ENCODE results near the gene ARID1B. TPM values are rescaled to one million over a fixed set of nuclear protein-coding genes. Genes with fewer than 3 reads are reported as not detected.

ARID1B gene
- total and polyA plus RNA-seq, 2 of the 13 experiments (the other 11 are each of a cell fraction or from before 2014, with no cell fraction given): 20.1 to 32.6 TPM

DNA sequence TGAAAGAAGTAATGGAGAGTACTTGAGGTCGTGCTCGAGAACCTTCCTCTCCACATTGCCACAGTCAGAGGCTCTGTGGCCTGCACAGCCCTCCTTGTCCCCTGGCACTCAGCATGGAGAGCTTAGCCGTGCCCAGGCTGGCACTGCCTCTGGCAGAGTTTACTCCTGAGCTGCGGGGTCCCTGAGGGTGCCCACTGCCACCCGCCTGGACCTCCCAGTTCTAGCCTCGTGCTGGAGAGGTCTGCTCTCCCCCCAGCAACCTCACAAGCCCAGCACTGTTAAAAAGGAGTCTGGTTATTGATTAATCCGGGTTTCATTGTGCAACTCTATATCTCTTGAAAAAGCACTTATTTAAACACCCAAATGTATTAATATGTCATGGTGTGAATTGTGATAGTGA lies 319.3 kb downstream of the ARID1B start (continued):
- TF ChIP-seq PRMT3 (CRISPR knock-in tag; IDR thresholded peaks at IDR 0.05; ENCODE audit: borderline replicate concordance, low read depth) (no peak), CHD4 (IDR thresholded peaks at IDR 0.05; ENCODE audit: borderline replicate concordance, low read length) (no peak), MYC (CRISPR knock-in tag; IDR thresholded peaks at IDR 0.05; ENCODE audit: borderline replicate concordance) (peak; percentile 45; the same call in 1 of the 2 replicates), TRIM24 (CRISPR knock-in tag; IDR thresholded peaks at IDR 0.05) (no peak), ZNF354B (CRISPR knock-in tag; IDR thresholded peaks at IDR 0.05) (no peak), NONO (IDR thresholded peaks at IDR 0.05) (no peak), NONO (CRISPR knock-in tag; conservative IDR thresholded peaks at IDR 0.05) (no peak), KAT7 (CRISPR knock-in tag; IDR thresholded peaks at IDR 0.05; ENCODE audit: borderline replicate concordance) (no peak), RCOR2 (CRISPR knock-in tag; IDR thresholded peaks at IDR 0.05) (no peak), NFKB2 (CRISPR knock-in tag; IDR thresholded peaks at IDR 0.05; ENCODE audit: borderline replicate concordance) (peak; percentile 37; the same call in 1 of the 2 replicates), YEATS4 (CRISPR knock-in tag; IDR thresholded peaks at IDR 0.05; ENCODE audit: borderline replicate concordance) (no peak), ZNF773 (CRISPR knock-in tag; IDR thresholded peaks at IDR 0.05; ENCODE audit: borderline replicate concordance) (no peak), ZNF557 (CRISPR knock-in tag; IDR thresholded peaks at IDR 0.05) (no peak), SALL1 (CRISPR knock-in tag; IDR thresholded peaks at IDR 0.05) (peak; percentile 70), HOXA3 (CRISPR knock-in tag; IDR thresholded peaks at IDR 0.05) (peak; percentile 20; the same call in 1 of the 2 replicates), SAP130 (CRISPR knock-in tag; IDR thresholded peaks at IDR 0.05; ENCODE audit: low read depth) (0 out of 2 replicates have a peak, but pooled peaks have one; percentile 27), BORCS8-MEF2B (CRISPR knock-in tag; IDR thresholded peaks at IDR 0.05) (0 out of 2 replicates have a peak, but pooled peaks have one; percentile 40), TCF7L2 (IDR thresholded peaks at IDR 0.05; ENCODE audit: low read depth, low read length) (no peak)
- TF ChIP-seq, protein P1, sequence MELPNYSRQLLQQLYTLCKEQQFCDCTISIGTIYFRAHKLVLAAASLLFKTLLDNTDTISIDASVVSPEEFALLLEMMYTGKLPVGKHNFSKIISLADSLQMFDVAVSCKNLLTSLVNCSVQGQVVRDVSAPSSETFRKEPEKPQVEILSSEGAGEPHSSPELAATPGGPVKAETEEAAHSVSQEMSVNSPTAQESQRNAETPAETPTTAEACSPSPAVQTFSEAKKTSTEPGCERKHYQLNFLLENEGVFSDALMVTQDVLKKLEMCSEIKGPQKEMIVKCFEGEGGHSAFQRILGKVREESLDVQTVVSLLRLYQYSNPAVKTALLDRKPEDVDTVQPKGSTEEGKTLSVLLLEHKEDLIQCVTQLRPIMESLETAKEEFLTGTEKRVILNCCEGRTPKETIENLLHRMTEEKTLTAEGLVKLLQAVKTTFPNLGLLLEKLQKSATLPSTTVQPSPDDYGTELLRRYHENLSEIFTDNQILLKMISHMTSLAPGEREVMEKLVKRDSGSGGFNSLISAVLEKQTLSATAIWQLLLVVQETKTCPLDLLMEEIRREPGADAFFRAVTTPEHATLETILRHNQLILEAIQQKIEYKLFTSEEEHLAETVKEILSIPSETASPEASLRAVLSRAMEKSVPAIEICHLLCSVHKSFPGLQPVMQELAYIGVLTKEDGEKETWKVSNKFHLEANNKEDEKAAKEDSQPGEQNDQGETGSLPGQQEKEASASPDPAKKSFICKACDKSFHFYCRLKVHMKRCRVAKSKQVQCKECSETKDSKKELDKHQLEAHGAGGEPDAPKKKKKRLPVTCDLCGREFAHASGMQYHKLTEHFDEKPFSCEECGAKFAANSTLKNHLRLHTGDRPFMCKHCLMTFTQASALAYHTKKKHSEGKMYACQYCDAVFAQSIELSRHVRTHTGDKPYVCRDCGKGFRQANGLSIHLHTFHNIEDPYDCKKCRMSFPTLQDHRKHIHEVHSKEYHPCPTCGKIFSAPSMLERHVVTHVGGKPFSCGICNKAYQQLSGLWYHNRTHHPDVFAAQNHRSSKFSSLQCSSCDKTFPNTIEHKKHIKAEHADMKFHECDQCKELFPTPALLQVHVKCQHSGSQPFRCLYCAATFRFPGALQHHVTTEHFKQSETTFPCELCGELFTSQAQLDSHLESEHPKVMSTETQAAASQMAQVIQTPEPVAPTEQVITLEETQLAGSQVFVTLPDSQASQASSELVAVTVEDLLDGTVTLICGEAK (IDR thresholded peaks at IDR 0.05): no peak
- TF ChIP-seq, protein P1 (CRISPR knock-in tag; IDR thresholded peaks at IDR 0.05): no peak
- TF ChIP-seq, protein P2, sequence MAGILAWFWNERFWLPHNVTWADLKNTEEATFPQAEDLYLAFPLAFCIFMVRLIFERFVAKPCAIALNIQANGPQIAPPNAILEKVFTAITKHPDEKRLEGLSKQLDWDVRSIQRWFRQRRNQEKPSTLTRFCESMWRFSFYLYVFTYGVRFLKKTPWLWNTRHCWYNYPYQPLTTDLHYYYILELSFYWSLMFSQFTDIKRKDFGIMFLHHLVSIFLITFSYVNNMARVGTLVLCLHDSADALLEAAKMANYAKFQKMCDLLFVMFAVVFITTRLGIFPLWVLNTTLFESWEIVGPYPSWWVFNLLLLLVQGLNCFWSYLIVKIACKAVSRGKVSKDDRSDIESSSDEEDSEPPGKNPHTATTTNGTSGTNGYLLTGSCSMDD (CRISPR knock-in tag; IDR thresholded peaks at IDR 0.05): no peak
- TF ChIP-seq, protein P3, sequence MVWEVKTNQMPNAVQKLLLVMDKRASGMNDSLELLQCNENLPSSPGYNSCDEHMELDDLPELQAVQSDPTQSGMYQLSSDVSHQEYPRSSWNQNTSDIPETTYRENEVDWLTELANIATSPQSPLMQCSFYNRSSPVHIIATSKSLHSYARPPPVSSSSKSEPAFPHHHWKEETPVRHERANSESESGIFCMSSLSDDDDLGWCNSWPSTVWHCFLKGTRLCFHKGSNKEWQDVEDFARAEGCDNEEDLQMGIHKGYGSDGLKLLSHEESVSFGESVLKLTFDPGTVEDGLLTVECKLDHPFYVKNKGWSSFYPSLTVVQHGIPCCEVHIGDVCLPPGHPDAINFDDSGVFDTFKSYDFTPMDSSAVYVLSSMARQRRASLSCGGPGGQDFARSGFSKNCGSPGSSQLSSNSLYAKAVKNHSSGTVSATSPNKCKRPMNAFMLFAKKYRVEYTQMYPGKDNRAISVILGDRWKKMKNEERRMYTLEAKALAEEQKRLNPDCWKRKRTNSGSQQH (CRISPR knock-in tag; IDR thresholded peaks at IDR 0.05; ENCODE audit: low read depth): no peak
